CMK (cell line): ENCODE results near the gene POPDC2.

Experiments used
- DNase-seq: peaks from one replicate; pipeline ENCODE4 v3.0.0-alpha.2; 2010; ENCODE audit warnings: low read depth

Gene POPDC2

DNA sequence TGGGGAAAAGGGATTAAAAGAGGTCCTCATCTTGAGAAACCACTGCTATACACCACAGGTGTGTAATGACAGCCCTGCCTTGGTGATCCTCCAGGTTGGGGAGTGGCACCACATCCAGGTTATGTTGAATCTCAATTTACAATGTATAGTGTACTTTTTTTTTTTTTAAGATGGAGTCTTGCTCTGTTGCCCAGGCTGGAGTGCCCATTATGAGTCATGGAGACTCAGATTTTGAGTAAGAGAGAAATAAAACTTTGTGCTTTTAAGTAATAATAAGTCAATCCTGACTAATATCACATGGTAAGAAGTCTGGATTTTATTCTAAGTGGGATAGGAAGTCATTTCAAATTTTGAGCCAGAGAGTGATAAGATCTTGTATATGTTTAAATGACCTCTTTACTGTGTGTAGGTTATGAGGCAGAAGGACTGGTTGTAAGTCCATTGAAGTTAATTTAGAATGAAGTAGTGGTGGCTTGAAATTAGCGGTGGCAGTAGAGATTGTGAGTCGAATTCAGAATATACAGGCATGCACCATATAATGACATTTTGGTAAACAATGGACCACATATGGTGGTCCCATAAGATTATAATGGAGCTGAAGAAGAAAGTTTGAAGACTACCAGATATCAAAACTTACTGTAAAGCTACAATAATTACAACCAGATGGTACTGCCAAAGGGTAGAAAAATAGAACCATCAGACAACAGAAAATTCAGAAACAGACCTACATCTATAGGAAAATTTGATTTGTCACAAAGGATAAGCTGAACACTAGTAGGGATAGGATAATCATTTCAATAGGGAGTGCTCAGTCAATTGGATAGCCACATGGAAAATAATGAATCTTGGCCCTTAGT, 20.7 kb downstream of the POPDC2 start:
- no peak for DNase-seq

DNA sequence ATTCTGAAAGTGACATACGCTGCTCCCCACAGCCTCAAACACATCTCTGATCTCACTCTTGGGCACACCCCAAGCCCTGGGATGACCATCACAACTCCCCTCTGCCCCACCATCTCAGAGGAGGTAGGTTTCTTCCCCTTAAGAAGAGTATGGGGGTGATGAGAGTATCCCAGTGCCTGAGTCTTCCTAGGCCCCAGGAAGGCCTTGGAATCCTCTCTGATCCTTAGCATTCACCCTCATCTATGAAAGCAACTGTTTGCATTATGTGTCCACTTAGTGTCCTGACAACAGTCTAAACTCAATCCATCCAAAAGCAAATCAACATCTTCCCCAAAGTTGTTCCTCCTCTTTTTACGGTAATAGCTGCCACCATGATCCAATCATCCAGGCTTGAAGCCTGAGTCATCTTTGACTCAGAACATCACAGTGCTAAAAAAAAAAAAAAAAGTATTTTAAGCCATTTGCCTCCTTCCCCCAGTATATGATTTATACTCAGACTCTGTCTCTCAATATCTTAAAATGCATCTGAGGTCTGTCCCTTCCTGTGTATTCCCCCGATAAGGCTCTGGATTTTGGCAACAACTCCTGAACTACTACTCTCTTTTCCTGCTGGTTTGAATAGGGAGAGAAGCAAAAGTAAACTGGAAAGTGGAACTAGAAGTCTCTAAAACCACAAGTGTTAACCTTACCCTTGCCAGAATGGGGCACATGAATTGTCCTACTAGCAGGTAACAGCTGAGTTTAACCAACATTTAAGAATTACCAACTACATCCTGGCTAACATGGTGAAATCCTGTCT, 22.5 kb downstream of the POPDC2 start:
- DNase-seq = no peak

DNA sequence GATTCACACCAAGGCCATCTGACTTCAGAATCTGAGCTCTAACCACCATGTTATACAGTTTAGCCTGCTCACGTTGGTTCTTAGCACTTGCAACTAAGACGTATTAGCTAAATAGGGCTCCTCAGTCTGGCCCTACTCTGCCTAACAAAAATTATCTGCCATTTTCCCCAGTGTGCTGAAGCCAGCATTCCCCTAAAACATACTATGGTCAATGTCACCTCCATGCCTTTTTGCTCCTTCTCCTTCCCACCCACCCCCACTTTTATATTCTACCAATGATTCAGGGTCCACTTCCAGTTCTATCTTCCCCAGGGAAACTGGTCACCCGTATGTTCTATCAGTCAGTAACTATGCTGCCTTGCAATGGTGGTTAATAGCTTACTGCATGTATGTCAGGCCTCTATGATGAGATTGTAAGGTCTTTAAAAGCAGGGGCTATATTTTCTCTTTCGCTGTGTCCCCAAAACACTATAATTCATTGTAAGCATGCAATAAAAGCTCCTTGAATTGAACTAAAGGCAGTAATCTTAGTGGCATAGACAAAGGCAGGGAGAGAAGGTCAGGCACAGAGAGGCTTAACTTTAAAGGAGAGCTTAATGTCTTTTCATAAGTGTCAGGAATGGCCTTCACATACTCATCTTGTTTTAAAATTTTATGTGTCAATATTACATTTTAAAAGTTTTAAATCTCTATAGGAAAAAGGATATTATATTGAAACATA, 23.3 kb downstream of the POPDC2 start:
- DNase-seq = no peak

DNA sequence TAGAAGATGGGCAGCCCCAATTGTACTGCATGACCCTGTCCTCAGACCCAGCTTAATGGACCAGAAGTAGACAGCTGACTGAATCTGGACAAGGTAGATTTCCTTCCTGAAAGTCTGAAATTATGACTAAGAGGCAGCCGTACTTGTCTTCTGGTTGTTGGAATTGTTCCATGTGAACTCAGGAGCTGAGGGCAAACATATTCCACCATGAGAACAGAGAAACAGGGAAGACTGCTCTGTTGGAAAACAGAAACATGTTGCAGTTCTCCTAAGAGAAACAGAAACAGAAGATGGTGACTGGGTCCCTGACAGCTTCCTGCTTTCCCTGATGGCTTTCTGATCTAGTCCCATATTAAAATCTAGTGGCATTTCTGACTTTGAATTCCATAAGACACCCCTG, 24.1 kb downstream of the POPDC2 start:
- no peak for DNase-seq

DNA sequence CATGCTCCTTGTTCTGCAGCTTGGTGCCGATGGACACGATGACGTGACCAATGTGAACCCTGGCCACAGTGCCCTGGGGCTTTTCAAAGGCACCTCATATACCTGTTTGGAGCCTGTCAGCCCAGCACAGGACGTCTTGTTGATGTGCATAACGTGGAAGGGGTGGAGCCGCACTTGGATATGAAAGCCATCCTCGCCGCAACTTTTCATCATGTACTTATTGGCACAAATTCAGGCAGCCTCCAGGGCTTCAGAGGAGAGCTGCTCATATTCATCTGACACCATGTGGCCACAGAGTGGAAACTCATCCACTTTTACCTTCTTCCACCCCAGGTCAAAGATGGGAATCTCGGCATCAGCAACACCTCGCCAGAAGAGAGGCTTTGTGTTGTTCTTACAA, 24.7 kb downstream of the POPDC2 start:
- DNase-seq = no peak

DNA sequence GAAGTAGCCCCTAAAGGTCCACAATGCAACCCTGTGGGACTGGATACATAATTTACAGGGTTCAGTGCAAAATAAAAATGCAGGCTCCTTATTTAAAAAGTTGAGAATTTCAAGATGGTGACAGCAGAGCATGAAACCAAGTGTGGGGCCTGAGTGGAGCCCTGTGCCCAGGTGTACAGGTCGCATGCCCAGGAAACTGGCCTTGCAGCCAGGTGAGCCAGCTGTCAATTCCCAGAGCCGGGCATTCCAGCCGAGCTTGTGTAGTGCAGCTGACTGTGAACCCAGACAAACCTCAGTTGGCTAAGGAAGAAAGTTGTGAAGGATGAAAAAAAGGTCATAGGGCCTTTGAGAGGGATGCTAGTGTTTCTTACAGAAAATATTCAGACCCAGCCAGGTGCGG, 27.6 kb downstream of the POPDC2 start:
- DNase-seq = no peak

DNA sequence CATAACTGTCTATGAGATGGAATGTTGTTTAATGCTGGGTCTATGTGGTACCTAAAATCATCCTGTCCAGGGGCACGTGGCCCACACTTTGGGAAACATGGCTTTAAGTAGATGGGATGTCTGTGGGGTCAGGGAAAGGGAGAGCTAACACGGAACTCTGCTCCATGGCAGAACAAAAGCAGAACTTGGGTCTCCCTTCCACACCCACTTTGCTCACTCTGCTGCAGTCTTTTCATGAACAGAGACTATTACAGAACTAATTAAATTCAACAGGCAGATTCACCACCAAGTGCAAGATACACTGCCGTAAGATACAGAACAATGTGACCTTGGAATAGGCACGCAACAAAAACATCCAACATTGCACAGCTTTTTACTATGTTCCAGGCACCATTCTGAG, 28.2 kb downstream of the POPDC2 start:
- no peak for DNase-seq

DNA sequence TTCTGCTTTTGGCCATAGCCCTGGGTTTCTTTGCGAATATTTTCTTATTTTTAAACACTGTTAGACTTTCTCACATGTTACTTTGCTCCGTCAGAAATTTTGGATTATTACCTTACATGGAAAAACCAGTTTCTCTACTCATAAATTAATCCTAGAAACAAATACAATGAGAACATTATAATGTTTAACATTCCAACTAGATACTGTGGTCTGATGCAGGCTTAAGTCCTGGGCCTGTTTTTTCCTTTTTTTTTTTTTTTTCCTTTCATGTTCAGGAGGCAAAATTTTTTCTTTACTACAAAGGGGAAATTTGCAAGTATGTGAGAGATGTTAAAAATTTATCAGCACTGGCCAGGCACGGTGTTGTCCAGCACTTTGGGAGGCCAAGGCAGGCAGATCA, 28.9 kb downstream of the POPDC2 start:
- DNase-seq = no peak

DNA sequence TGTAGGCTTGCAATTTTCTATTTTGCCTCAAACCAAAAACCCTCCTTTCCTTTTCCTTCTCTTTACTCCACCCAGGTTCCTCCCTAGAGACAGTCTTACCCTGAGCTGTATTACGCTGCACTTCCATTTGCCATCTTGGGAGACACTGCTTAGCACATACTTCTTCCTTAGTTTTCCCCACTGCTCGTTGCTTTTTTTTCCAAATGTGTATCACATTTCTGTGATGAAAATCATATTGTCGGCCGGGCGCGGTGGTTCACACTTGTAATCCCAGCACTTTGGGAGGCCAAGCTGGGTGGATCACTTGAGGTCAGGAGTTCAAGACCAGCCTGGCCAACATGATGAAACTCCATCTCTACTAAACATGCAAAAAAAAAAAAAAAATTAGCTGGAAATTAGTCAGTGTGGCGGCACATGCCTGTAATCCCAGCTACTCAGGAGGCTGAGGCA, 29.5 kb downstream of the POPDC2 start:
- no peak for DNase-seq

DNA sequence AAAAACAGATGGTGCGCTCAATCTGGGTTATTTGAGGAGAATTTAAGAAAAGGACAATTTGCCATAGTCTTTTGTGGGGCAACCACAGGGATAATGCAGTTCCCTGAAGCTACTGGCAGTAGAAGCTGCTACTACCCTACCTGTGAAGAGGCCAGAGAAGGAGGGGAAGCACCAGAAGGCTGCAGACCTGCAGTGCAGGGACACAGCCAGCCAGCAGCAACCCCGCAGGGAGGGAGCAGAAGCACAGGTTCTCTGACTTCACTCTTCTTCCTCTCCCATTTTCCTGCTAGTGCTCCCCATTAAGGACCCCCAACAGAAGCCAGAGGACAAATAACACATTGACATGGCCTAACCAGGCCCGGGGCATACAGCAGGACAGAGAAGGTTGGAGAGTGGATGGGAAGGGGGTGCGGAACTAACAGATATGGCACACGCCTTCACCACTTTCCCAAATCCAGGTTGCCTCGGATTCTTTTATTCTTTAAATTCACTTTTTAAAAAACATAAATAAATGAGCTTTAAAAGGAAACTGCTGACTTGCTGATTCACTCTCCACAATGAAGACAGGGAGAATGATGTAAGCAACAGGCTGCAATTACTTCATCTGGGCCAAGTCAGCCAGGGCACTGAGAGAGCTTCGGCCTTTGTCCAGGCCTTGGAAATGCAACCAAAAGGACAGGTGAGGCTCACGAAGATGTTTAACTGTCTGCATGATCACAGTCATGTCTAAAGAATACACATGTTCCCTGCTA, 30.1 kb downstream of the POPDC2 start:
- DNase-seq = no peak

DNA sequence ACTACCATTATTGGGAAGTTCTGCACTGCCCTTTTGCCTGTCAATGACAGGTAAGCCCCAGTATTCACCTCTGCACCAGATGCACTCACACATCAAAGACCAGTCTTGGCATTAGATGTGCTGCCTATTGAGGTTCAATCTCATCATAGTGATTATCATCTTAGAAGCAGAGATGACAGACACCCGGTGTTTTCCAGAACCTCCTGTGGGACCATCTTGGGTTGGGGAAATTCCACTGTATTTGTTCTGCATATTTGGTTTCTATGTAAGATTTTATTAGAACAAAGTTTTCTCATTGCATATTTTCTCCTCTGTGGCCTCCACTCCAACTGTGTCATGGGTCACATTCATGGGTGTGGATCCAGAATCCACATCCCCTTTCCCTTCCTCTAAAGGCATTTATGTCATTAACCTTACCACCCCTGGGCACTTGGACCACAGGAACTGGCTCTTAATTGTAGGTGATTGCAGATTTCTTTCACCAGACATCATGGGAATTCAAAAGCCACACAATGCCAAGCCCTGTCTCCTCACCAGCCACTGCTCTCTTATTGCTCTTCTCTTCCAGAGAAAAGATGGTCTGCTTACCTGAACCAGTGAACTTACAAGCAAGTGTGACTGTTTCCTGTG, 31.5 kb downstream of the POPDC2 start:
- no peak for DNase-seq

DNA sequence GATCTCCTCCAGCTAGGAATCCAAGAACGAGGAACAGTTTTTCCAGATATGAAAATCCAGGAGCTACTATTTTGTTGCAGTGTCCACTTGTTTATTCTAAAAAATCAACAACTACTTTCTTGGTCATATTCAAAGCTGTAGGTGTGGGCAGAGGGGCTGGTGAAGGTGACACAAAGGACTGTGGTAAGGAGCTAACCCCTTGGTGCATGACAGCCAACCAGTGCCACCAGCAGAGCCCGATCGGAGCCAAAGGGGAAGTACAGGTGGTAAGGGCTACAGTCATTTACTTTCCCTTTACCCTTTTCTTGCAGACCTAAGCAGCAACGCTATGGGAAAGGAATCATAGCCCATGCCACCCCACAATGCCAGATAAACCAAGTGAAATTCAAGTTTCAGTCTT, 32.0 kb downstream of the POPDC2 start:
- DNase-seq = no peak

DNA sequence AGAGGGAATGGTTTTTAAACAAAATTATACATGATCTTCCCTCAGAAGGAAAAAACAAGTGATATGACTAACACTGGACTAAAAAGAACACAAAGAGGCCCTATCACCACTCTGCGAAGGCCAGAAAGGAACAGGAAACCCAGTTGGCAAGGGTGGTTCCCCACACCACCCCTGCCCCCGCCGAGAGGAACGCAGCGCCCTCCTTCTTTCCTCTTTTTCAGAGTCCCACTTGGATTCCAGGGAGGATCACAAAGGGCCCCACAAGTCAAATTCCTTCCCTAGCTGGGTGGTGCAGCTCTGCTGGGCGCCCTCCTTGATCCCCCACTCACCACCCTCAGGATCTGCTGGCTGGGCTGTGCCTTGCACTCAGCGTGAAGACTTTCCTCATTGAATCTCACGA, 32.9 kb downstream of the POPDC2 start:
- DNase-seq = no peak

DNA sequence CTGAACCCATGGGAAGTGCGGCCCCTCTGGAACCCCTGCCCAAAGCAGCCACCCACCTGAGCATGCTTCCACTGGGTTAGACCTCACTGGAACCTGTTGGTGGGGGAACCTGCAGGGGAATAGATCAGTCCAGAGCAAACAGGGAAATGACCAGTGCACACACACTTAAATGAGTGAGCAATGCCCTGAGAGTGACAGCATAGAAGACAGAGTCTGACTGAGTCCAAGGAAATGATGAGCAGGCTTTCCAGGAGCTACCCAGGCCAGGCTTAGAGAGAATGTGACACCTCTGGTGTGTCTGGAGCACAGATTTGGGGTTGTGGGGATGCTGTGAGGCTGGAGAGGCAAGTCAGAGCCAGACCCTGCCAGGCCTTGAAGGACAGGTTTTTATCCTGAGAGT, 34.2 kb downstream of the POPDC2 start:
- no peak for DNase-seq

DNA sequence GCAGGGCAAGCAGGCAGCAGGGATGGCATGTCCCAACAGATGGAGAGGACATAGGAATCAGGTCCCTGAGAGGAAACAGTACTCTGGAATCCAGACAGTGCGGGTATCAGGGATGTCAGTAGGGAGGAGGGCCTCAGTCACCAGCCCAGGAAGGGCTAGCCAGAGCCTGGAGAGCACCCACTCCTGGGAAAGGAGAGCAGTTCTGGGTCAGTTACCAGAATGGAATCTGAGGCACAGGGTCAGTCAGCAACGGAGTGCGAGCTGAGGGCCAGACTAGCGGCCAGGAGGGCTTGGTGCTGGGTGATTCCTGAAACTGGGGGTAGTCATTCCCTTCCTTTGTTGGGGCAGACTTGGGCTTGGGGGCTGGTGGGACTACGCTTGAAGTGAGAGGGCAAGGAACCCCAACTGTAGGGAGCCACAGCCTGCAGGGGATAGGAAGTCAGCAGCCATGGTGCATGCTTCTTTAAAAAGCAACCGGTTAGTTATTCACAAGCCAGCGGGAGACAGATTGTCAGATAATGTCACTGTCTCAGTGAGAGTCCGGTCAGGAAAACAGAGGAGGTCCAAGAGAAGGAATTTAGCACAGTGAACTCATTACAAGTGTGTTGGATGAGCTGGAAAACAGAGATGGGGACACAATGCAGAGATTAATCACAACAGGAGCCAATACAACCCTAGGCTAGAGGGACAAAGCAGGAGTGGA, 34.8 kb downstream of the POPDC2 start:
- no peak for DNase-seq

DNA sequence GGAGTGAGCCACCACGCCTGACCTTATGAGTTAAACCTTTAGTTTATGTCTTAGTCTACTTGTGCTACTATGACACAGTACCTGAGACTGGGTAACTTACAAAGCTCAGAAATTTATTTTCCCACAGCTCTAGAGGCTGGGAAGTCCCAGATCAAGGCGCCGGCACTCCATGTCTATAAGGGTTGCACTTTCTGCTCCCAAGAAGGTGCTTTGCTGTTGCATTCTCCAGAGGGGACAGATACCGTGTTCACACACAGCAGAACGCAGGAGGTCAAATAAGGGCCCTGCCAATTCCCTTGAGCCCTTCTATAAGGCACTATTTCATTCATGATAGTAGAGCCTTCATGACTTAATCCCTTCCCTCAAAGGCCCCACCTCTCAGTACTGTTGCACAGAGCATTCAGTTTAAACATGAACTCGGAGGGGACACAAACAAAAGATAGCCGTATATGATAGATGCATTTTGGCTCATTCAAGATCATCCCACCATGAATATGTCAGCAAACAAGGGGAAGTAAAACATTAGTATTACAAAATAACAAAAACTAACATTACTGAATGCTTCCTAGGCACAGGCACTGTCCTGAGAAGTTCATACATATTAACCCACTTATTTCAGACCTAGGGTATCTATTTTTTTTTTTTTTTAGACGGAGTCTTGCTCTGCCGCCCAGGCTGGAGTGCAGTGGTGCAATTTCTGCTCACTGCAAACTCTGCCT, 36.2 kb downstream of the POPDC2 start:
- DNase-seq = no peak

DNA sequence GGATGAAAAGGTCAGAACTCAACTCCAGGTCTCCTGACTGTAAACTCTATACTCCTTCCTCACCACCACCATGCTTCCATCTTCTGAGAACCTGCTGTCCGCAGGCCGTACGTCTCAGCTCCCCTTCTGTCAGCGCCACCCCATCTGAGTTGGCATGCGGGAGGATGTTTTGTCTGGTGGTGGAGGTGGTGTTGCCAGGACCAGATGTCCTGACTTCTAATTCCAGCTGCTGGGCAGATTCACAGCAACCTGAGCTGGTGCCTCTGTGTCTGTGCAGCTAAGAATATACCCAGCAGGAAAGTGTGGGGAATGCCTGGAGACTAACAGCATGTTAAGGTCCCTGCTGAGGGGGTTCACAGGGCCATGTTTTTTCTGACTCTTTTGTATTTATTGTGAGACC, 39.5 kb downstream of the POPDC2 start:
- DNase-seq = no peak

DNA sequence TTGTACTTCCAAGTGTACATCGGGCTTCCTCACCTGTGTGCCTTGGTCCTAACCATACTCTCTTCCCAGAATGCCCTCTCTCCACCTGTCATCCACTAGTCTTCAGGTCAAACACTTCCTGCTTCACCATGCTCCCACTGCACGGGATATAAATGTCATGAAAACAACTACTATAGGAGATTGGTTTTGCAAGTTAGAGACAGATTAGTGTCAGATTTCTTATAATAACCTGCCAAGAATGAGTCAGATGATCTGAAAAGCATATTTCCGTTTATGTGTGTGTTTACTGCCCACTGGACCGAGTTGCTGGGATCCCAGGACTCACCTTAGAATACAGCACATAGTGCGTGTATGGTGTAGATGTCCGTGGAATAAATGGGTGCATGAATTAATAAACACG, 41.3 kb downstream of the POPDC2 start:
- no peak for DNase-seq

DNA sequence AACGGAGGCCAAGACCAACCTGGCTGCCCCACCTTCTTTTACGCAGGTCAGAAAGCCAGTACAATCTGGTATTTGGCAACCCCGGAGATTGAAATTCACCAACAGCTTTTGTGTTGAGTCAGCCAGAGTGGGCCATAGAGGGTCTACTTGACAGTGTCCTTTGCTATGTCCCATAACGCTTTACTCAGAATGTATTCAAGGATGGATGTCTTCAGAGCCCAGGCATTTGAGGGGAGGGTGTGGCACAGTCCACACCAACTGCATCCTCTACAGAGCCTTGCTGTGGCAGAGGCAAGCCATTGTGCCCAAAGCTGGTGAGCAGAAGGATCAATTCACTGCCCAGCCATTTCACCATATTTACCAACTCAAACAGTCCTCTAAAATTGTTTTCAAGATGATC, 44.3 kb downstream of the POPDC2 start:
- DNase-seq = no peak

DNA sequence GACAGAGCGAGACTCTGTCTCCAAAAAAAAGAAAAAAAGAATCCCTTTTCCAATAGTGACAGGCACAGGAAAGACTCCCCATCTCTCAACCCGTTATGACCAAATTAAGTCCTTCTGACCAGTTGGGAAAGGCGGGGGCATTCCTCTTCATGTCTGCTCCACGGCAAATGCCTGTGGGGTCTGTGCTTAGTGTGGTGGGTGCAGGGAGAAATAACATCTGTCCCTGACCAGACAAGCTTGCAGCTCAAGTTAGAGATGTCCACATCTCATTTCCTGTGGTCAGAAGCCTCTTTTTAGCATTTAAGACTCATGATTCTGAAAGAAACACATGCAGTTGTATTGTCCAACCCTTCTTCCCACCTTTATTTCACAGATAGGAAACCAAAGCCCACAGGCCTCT, 46.5 kb downstream of the POPDC2 start:
- no peak for DNase-seq
